HepG2 (cell line): Measurements from ENCODE around the gene MBLAC1. TPM values are rescaled to one million over a fixed set of nuclear protein-coding genes. Genes with fewer than 3 reads are reported as not detected.

Experiments
- EEA1 ChIP-seq: sonication (generic); formaldehyde crosslinking; IDR thresholded peaks from 2 replicates; pipeline ENCODE4 v1.5.1; 2020; ENCODE audit warnings: mild to moderate bottlenecking, missing genetic modification reagents, borderline replicate concordance
- NCOA1 ChIP-seq: sonication (generic); formaldehyde crosslinking; IDR thresholded peaks from 2 replicates; pipeline ENCODE4 v1.9.0; 2021; ENCODE audit warnings: missing genetic modification reagents
- PAX8 ChIP-seq: sonication (generic); formaldehyde crosslinking; IDR thresholded peaks from 2 replicates; pipeline ENCODE4 v1.8.0; 2022; ENCODE audit warnings: mild to moderate bottlenecking, missing genetic modification reagents, borderline replicate concordance
- REL ChIP-seq: sonication (generic); formaldehyde crosslinking; conservative IDR thresholded peaks from 2 replicates; pipeline ENCODE4 v1.8.0; 2022; ENCODE audit warnings: mild to moderate bottlenecking, missing genetic modification reagents, moderate library complexity
- RXRA ChIP-seq: sonication (generic); formaldehyde crosslinking; IDR thresholded peaks from 2 replicates; pipeline ENCODE4 v1.5.1; 2020; ENCODE audit warnings: missing genetic modification reagents
- TRAFD1 ChIP-seq: sonication (generic); formaldehyde crosslinking; IDR thresholded peaks from 2 replicates; pipeline ENCODE4 v1.5.1; 2020; ENCODE audit warnings: missing genetic modification reagents, mild to moderate bottlenecking, borderline replicate concordance
- ZBTB7B ChIP-seq: sonication (generic); formaldehyde crosslinking; IDR thresholded peaks from 2 replicates; pipeline ENCODE4 v1.4.0; 2020; ENCODE audit warnings: missing genetic modification reagents
- ZC3H13 ChIP-seq: sonication (generic); formaldehyde crosslinking; IDR thresholded peaks from 2 replicates; pipeline ENCODE4 v1.8.1; 2023; ENCODE audit warnings: mild to moderate bottlenecking, missing genetic modification reagents, moderate library complexity
- ZNF230 ChIP-seq: sonication (generic); formaldehyde crosslinking; IDR thresholded peaks from 2 replicates; pipeline ENCODE4 v1.4.0; 2020; ENCODE audit warnings: mild to moderate bottlenecking, missing genetic modification reagents
- ZNF326 ChIP-seq: sonication (generic); formaldehyde crosslinking; IDR thresholded peaks from 2 replicates; pipeline ENCODE4 v1.4.0; 2020; ENCODE audit warnings: missing genetic modification reagents, borderline replicate concordance
- ZNF710 ChIP-seq: sonication (generic); formaldehyde crosslinking; IDR thresholded peaks from 2 replicates; pipeline ENCODE4 v1.5.0; 2020; ENCODE audit warnings: mild to moderate bottlenecking, missing genetic modification reagents, borderline replicate concordance
- ZNF768 ChIP-seq: sonication (generic); formaldehyde crosslinking; IDR thresholded peaks from 2 replicates; pipeline ENCODE4 v1.4.0; 2020; ENCODE audit warnings: missing genetic modification reagents
- ZNF776 ChIP-seq: sonication (generic); formaldehyde crosslinking; IDR thresholded peaks from 2 replicates; pipeline ENCODE4 v1.4.0; 2020; ENCODE audit warnings: mild to moderate bottlenecking, missing genetic modification reagents
- ZNF780A ChIP-seq: sonication (generic); formaldehyde crosslinking; IDR thresholded peaks from 2 replicates; pipeline ENCODE4 v1.8.0; 2022; ENCODE audit warnings: mild to moderate bottlenecking, missing genetic modification reagents, moderate library complexity
- ZNF782 ChIP-seq: sonication (generic); formaldehyde crosslinking; IDR thresholded peaks from 2 replicates; pipeline ENCODE4 v1.4.0; 2020; ENCODE audit warnings: missing genetic modification reagents, mild to moderate bottlenecking, borderline replicate concordance
- polyA plus RNA-seq, 8 experiments: library from polyadenylated mRNA; depleted of rRNA in 3 of 8; stranded (reverse) in 7 of 8; unstranded in 1 of 8; fragments of >200 nt; fragmentation: Illumina TruSeq in 4 of 8; extraction: Trizol in 4 of 8; gene quantifications; 2 replicates each; pipeline versions ENCODE4 v1.2.1 to v1.2.3, GENCODE V29; 2011 to 2016; ENCODE audit warnings: low read depth in 4 of 8, missing spikeins in 1 of 8, mixed read lengths in 1 of 8; ENCODE audit not compliant: insufficient read depth in 1 of 8
- total RNA-seq, 5 experiments: library from RNA; depleted of rRNA; stranded (reverse); fragments of >200 nt; fragmentation: Illumina TruSeq; extraction: Trizol; gene quantifications; 2 replicates each; pipeline ENCODE4 v1.2.3, GENCODE V29; 2016; ENCODE audit warnings: low read depth in 1 of 5
- TF ChIP-seq, protein P1 (sequence below): sonication (generic); formaldehyde crosslinking; IDR thresholded peaks from 2 replicates; pipeline ENCODE4 v1.5.0; 2020; ENCODE audit warnings: mild to moderate bottlenecking, missing genetic modification reagents
- TF ChIP-seq, protein P2 (sequence below): sonication (generic); formaldehyde crosslinking; IDR thresholded peaks from 2 replicates; pipeline ENCODE4 v1.5.0; 2020; ENCODE audit warnings: missing genetic modification reagents
- TF ChIP-seq, protein P3 (sequence below): sonication (generic); formaldehyde crosslinking; IDR thresholded peaks from 2 replicates; pipeline ENCODE4 v1.8.0; 2022; ENCODE audit warnings: mild to moderate bottlenecking, missing genetic modification reagents, moderate library complexity

The MBLAC1 gene
- total and polyA plus RNA-seq, 2 of the 13 experiments (the other 11 are each of a cell fraction or from before 2014, with no cell fraction given): 0.79 to 2.1 TPM

DNA sequence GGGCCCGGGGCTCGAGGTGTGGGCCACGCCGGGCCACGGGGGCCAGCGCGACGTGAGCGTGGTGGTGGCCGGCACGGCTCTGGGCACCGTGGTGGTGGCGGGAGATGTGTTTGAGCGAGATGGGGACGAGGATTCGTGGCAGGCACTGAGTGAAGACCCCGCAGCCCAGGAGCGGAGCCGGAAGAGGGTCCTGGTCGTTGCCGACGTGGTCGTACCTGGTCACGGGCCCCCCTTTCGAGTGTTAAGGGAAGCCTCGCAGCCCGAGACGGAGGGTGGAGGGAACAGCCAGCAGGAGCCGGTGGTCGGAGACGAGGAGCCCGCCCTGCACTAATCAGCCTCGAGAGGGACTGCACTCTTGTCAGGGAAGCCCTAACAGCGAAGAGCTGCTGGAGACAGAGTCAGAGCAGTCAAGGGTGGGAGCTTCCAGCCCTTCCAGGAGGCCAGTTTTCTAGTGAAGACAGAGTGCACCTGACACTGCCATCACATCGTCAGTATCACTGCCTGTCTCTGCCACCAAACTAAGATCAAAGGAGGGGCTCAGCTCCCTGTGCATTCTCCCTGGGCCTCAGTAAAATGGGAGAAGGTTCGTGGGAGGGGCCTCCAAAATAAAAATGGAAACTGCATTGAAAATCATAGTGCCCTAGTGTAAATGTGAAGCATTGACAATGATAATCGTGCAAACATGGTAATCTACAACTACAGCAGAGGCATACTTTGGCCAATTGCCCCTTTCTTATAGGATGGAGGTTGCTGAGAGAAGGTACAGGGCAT is 1.3 kb downstream of the MBLAC1 start (continued):
- 0 out of 2 replicates have a peak, but pooled peaks have one; percentile 61 for TF ChIP-seq ZNF230 (CRISPR knock-in tag)
- TF ChIP-seq EEA1: no peak
- TF ChIP-seq RXRA: 0 out of 2 replicates have a peak, but pooled peaks have one; percentile 12
- no peak for TF ChIP-seq ZNF782 (CRISPR knock-in tag)
- 0 out of 2 replicates have a peak, but pooled peaks have one; percentile 37 for TF ChIP-seq ZC3H13
- 0 out of 2 replicates have a peak, but pooled peaks have one; percentile 5 for TF ChIP-seq ZNF710 (CRISPR knock-in tag)
- TF ChIP-seq, protein P1, sequence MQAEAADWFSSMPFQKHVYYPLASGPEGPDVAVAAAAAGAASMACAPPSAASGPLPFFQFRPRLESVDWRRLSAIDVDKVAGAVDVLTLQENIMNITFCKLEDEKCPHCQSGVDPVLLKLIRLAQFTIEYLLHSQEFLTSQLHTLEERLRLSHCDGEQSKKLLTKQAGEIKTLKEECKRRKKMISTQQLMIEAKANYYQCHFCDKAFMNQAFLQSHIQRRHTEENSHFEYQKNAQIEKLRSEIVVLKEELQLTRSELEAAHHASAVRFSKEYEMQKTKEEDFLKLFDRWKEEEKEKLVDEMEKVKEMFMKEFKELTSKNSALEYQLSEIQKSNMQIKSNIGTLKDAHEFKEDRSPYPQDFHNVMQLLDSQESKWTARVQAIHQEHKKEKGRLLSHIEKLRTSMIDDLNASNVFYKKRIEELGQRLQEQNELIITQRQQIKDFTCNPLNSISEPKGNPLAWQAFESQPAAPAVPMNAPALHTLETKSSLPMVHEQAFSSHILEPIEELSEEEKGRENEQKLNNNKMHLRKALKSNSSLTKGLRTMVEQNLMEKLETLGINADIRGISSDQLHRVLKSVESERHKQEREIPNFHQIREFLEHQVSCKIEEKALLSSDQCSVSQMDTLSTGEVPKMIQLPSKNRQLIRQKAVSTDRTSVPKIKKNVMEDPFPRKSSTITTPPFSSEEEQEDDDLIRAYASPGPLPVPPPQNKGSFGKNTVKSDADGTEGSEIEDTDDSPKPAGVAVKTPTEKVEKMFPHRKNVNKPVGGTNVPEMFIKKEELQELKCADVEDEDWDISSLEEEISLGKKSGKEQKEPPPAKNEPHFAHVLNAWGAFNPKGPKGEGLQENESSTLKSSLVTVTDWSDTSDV: peak; percentile 44; the same call in 1 of the 2 replicates
- TF ChIP-seq TRAFD1 (CRISPR knock-in tag): no peak
- TF ChIP-seq, protein P2, sequence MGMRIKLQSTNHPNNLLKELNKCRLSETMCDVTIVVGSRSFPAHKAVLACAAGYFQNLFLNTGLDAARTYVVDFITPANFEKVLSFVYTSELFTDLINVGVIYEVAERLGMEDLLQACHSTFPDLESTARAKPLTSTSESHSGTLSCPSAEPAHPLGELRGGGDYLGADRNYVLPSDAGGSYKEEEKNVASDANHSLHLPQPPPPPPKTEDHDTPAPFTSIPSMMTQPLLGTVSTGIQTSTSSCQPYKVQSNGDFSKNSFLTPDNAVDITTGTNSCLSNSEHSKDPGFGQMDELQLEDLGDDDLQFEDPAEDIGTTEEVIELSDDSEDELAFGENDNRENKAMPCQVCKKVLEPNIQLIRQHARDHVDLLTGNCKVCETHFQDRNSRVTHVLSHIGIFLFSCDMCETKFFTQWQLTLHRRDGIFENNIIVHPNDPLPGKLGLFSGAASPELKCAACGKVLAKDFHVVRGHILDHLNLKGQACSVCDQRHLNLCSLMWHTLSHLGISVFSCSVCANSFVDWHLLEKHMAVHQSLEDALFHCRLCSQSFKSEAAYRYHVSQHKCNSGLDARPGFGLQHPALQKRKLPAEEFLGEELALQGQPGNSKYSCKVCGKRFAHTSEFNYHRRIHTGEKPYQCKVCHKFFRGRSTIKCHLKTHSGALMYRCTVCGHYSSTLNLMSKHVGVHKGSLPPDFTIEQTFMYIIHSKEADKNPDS: 0 out of 2 replicates have a peak, but pooled peaks have one; percentile 27
- peak; percentile 12; the same call in 1 of the 2 replicates for TF ChIP-seq ZNF768 (CRISPR knock-in tag)
- no peak for TF ChIP-seq ZNF326
- TF ChIP-seq ZBTB7B: peak; percentile 36
- TF ChIP-seq PAX8 (CRISPR knock-in tag): 0 out of 2 replicates have a peak, but pooled peaks have one; percentile 27
- 0 out of 2 replicates have a peak, but pooled peaks have one; percentile 7 for TF ChIP-seq ZNF780A (CRISPR knock-in tag)
- peak; percentile 87; the same call in 1 of the 2 replicates for TF ChIP-seq NCOA1 (CRISPR knock-in tag)
- TF ChIP-seq ZNF776: 0 out of 2 replicates have a peak, but pooled peaks have one; percentile 66
- TF ChIP-seq REL: 0 out of 2 replicates have a peak, but pooled peaks have one; percentile 10
- TF ChIP-seq, protein P3, sequence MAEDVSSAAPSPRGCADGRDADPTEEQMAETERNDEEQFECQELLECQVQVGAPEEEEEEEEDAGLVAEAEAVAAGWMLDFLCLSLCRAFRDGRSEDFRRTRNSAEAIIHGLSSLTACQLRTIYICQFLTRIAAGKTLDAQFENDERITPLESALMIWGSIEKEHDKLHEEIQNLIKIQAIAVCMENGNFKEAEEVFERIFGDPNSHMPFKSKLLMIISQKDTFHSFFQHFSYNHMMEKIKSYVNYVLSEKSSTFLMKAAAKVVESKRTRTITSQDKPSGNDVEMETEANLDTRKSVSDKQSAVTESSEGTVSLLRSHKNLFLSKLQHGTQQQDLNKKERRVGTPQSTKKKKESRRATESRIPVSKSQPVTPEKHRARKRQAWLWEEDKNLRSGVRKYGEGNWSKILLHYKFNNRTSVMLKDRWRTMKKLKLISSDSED (CRISPR knock-in tag): 0 out of 2 replicates have a peak, but pooled peaks have one; percentile 6
